Measurements from ENCODE around the gene PRDM16. TPM values are rescaled to one million over a fixed set of nuclear protein-coding genes. Genes with fewer than 3 reads are reported as not detected.

Gene PRDM16
- polyA plus RNA-seq, 1 donor (not counting 4 experiments of a cell fraction or from before 2014, with no cell fraction given) = 0.05 TPM

GRCh38 chr1:3034728-3035562 is 34.1 kb upstream of the PRDM16 start:
- H3K9ac ChIP-seq (ENCODE audit: control insufficient read depth, extremely low read depth, insufficient read depth, low read length) = no peak overlapping the region
- no peak overlapping the region for H2AFZ ChIP-seq (ENCODE audit: control insufficient read depth, low read length)
- H3K36me3 ChIP-seq (ENCODE audit: control insufficient read depth in 2 of 2, extremely low read depth in 1 of 2, insufficient read depth in 2 of 2, low read length in 2 of 2) = no peaks in the 10 kb centered on the region
- no peak overlapping the region for H3K4me3 ChIP-seq (ENCODE audit: control insufficient read depth in 2 of 3, extremely low read depth in 1 of 3, insufficient read depth in 2 of 3, low read depth in 1 of 3, low read length in 3 of 3)
- no peaks in the 10 kb centered on the region for H3K79me2 ChIP-seq (ENCODE audit: control insufficient read depth, insufficient read depth, low read length)
- H3K4me1 ChIP-seq (ENCODE audit: control insufficient read depth, extremely low read depth, insufficient read depth, low read length) = no peaks in the 10 kb centered on the region
- H3K4me2 ChIP-seq (ENCODE audit: control insufficient read depth, extremely low read depth, insufficient read depth, low read depth, low read length) = no peak overlapping the region
- DNase-seq (ENCODE audit: low read depth, low spot score) = no peak
- peaks cover 7% of the 10 kb centered on the region for H3K9me3 ChIP-seq (ENCODE audit: control insufficient read depth, low read depth, low read length)
- no peaks in the 10 kb centered on the region for H3K9me1 ChIP-seq (ENCODE audit: control insufficient read depth, extremely low read depth, insufficient read depth, low read length)
- no peak for TF ChIP-seq EZH2 (IDR thresholded peaks at IDR 0.05; ENCODE audit: low read length)
- TF ChIP-seq, protein P1, sequence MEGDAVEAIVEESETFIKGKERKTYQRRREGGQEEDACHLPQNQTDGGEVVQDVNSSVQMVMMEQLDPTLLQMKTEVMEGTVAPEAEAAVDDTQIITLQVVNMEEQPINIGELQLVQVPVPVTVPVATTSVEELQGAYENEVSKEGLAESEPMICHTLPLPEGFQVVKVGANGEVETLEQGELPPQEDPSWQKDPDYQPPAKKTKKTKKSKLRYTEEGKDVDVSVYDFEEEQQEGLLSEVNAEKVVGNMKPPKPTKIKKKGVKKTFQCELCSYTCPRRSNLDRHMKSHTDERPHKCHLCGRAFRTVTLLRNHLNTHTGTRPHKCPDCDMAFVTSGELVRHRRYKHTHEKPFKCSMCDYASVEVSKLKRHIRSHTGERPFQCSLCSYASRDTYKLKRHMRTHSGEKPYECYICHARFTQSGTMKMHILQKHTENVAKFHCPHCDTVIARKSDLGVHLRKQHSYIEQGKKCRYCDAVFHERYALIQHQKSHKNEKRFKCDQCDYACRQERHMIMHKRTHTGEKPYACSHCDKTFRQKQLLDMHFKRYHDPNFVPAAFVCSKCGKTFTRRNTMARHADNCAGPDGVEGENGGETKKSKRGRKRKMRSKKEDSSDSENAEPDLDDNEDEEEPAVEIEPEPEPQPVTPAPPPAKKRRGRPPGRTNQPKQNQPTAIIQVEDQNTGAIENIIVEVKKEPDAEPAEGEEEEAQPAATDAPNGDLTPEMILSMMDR (optimal IDR thresholded peaks at IDR 0.05 in 1 of 3, IDR thresholded peaks at IDR 0.05 in 1 of 3, conservative IDR thresholded peaks at IDR 0.05 in 1 of 3; ENCODE audit: extremely low read depth in 1 of 3, insufficient read depth in 2 of 3, low read length in 3 of 3) = no peak
- no peak for FAIRE-seq
- dilution Hi-C loops (cut with MboI; ENCODE audit: extremely low pct_ligation_motif_present, low sequenced_read_pairs) = no loop called here
- no peaks in the 10 kb centered on the region for H4K20me1 ChIP-seq (ENCODE audit: control insufficient read depth, extremely low read depth, insufficient read depth, low read length)
- H3K27ac ChIP-seq (ENCODE audit: control insufficient read depth, insufficient read depth, low read length) = no peak overlapping the region
- H3K27me3 ChIP-seq (ENCODE audit: control insufficient read depth, extremely low read depth, insufficient read depth, low read length) = no peaks in the 10 kb centered on the region

- no peak for DNase-seq (ENCODE audit: low read depth, low spot score)
- H3K27me3 ChIP-seq (ENCODE audit: control insufficient read depth, extremely low read depth, insufficient read depth, low read length) = no peaks in the 10 kb centered on the region
Observed at GRCh38 chr1:3035563-3036446, 33.2 kb upstream of the PRDM16 start.

More at GRCh38 chr1:3035563-3036446, 33.2 kb upstream of the PRDM16 start:
- Histone ChIP-seq H3K27ac (ENCODE audit: control insufficient read depth, insufficient read depth, low read length) (no peak overlapping the region), H3K9me3 (ENCODE audit: control insufficient read depth, low read depth, low read length) (peaks cover 7% of the 10 kb centered on the region), H3K4me3 (ENCODE audit: control insufficient read depth in 2 of 3, extremely low read depth in 1 of 3, insufficient read depth in 2 of 3, low read depth in 1 of 3, low read length in 3 of 3) (no peak overlapping the region), H3K79me2 (ENCODE audit: control insufficient read depth, insufficient read depth, low read length) (no peaks in the 10 kb centered on the region), H3K9ac (ENCODE audit: control insufficient read depth, extremely low read depth, insufficient read depth, low read length) (no peak overlapping the region), H3K4me1 (ENCODE audit: control insufficient read depth, extremely low read depth, insufficient read depth, low read length) (no peaks in the 10 kb centered on the region), H3K36me3 (ENCODE audit: control insufficient read depth in 2 of 2, extremely low read depth in 1 of 2, insufficient read depth in 2 of 2, low read length in 2 of 2) (no peaks in the 10 kb centered on the region), H4K20me1 (ENCODE audit: control insufficient read depth, extremely low read depth, insufficient read depth, low read length) (no peaks in the 10 kb centered on the region), H2AFZ (ENCODE audit: control insufficient read depth, low read length) (no peak overlapping the region), H3K9me1 (ENCODE audit: control insufficient read depth, extremely low read depth, insufficient read depth, low read length) (no peaks in the 10 kb centered on the region), H3K4me2 (ENCODE audit: control insufficient read depth, extremely low read depth, insufficient read depth, low read depth, low read length) (no peak overlapping the region)
- dilution Hi-C loops (cut with MboI; ENCODE audit: extremely low pct_ligation_motif_present, low sequenced_read_pairs) = no loop called here
- TF ChIP-seq EZH2 (IDR thresholded peaks at IDR 0.05; ENCODE audit: low read length) = no peak
- TF ChIP-seq, protein P1 (optimal IDR thresholded peaks at IDR 0.05 in 1 of 3, IDR thresholded peaks at IDR 0.05 in 1 of 3, conservative IDR thresholded peaks at IDR 0.05 in 1 of 3; ENCODE audit: extremely low read depth in 1 of 3, insufficient read depth in 2 of 3, low read length in 3 of 3) = no peak
- no peak for FAIRE-seq
